H1 (cell line): ENCODE results near the gene SVIL. TPM values are rescaled to one million over a fixed set of nuclear protein-coding genes. Genes with fewer than 3 reads are reported as not detected.

ENCODE experiments used
- CEBPB ChIP-seq: IDR thresholded peaks from 2 replicates; pipeline ENCODE4 v1.6.1; 2012; ENCODE audit warnings: low read depth, low read length
- CHD2 ChIP-seq: IDR thresholded peaks from 2 replicates; pipeline ENCODE4 v1.6.1; 2012; ENCODE audit warnings: low read length, improper control_type of control experiment
- HDAC6 ChIP-seq: IDR thresholded peaks from one replicate; pipeline ENCODE4 v1.7.1; 2012; ENCODE audit warnings: low read depth, mild to moderate bottlenecking, inconsistent platforms, low read length, moderate library complexity
- JUN ChIP-seq: IDR thresholded peaks from 2 replicates; pipeline ENCODE4 v1.6.1; 2011; ENCODE audit warnings: low read depth, mild to moderate bottlenecking, improper control_type of control experiment, low read length
- SP2 ChIP-seq: IDR thresholded peaks from 2 replicates; pipeline ENCODE4 v1.6.1; 2012; ENCODE audit warnings: mild to moderate bottlenecking, low read length, inconsistent platforms
- YY1 ChIP-seq: IDR thresholded peaks from 2 replicates; pipeline ENCODE4 v1.6.1; 2011; ENCODE audit warnings: low read depth, mild to moderate bottlenecking, low read length
- polyA plus RNA-seq, 7 experiments: library from polyadenylated mRNA; depleted of rRNA in 3 of 7; stranded (reverse) in 5 of 7; unstranded in 2 of 7; fragments of >200 nt in 5 of 7; fragments of 200-250 nt in 2 of 7; gene quantifications; 1 replicate in 5 of 7; 2 replicates in 1 of 7; 4 replicates in 1 of 7; pipeline versions ENCODE4 v1.2.1 to v1.2.3, GENCODE V29; 2011 to 2013; ENCODE audit warnings: missing spikeins in 2 of 7, mixed read lengths in 2 of 7
- total RNA-seq: library from RNA; stranded (reverse); fragmentation: NEBNext Ultra II Directional; extraction: Animal tissue kit (Norgen Biotek cat#: 25700); gene quantifications from 2 replicates; pipeline ENCODE4 v1.2.1, GENCODE V29; 2021
- TF ChIP-seq, protein P1 (sequence below): fragments of 300-600 bp; sonication (generic); IDR thresholded peaks from 2 replicates; pipeline ENCODE4 v1.7.1; 2012; ENCODE audit warnings: low read length, moderate library complexity, mild to moderate bottlenecking, inconsistent platforms; ENCODE audit not compliant: insufficient replicate concordance

SVIL gene
- total and polyA plus RNA-seq, 2 of the 8 experiments (the other 6 are each of a cell fraction or from before 2014, with no cell fraction given), result 4.7 to 15.4 TPM

DNA sequence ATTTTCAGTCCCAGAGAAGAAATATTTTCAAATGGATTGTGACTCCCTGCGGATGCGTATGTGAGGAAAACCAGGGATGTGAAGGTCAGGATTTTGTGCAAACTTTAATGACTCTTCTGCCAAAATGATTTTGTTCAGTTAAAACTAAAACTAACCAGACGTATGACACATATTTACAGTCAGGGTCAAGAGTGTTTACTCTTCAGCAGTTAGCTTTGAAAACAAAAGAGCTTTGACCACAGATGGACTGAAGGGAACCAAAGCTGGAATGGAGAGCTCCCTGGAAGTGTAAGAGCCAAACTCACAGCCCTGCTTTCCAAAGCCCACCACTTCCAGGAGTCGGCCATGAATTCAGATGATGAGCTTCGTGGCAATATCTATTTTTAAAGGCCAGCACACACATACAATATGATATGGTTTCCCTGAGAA is 15.5 kb downstream of the SVIL start (continued):
- no peak for TF ChIP-seq CEBPB
- no peak for TF ChIP-seq YY1
- TF ChIP-seq, protein P1, sequence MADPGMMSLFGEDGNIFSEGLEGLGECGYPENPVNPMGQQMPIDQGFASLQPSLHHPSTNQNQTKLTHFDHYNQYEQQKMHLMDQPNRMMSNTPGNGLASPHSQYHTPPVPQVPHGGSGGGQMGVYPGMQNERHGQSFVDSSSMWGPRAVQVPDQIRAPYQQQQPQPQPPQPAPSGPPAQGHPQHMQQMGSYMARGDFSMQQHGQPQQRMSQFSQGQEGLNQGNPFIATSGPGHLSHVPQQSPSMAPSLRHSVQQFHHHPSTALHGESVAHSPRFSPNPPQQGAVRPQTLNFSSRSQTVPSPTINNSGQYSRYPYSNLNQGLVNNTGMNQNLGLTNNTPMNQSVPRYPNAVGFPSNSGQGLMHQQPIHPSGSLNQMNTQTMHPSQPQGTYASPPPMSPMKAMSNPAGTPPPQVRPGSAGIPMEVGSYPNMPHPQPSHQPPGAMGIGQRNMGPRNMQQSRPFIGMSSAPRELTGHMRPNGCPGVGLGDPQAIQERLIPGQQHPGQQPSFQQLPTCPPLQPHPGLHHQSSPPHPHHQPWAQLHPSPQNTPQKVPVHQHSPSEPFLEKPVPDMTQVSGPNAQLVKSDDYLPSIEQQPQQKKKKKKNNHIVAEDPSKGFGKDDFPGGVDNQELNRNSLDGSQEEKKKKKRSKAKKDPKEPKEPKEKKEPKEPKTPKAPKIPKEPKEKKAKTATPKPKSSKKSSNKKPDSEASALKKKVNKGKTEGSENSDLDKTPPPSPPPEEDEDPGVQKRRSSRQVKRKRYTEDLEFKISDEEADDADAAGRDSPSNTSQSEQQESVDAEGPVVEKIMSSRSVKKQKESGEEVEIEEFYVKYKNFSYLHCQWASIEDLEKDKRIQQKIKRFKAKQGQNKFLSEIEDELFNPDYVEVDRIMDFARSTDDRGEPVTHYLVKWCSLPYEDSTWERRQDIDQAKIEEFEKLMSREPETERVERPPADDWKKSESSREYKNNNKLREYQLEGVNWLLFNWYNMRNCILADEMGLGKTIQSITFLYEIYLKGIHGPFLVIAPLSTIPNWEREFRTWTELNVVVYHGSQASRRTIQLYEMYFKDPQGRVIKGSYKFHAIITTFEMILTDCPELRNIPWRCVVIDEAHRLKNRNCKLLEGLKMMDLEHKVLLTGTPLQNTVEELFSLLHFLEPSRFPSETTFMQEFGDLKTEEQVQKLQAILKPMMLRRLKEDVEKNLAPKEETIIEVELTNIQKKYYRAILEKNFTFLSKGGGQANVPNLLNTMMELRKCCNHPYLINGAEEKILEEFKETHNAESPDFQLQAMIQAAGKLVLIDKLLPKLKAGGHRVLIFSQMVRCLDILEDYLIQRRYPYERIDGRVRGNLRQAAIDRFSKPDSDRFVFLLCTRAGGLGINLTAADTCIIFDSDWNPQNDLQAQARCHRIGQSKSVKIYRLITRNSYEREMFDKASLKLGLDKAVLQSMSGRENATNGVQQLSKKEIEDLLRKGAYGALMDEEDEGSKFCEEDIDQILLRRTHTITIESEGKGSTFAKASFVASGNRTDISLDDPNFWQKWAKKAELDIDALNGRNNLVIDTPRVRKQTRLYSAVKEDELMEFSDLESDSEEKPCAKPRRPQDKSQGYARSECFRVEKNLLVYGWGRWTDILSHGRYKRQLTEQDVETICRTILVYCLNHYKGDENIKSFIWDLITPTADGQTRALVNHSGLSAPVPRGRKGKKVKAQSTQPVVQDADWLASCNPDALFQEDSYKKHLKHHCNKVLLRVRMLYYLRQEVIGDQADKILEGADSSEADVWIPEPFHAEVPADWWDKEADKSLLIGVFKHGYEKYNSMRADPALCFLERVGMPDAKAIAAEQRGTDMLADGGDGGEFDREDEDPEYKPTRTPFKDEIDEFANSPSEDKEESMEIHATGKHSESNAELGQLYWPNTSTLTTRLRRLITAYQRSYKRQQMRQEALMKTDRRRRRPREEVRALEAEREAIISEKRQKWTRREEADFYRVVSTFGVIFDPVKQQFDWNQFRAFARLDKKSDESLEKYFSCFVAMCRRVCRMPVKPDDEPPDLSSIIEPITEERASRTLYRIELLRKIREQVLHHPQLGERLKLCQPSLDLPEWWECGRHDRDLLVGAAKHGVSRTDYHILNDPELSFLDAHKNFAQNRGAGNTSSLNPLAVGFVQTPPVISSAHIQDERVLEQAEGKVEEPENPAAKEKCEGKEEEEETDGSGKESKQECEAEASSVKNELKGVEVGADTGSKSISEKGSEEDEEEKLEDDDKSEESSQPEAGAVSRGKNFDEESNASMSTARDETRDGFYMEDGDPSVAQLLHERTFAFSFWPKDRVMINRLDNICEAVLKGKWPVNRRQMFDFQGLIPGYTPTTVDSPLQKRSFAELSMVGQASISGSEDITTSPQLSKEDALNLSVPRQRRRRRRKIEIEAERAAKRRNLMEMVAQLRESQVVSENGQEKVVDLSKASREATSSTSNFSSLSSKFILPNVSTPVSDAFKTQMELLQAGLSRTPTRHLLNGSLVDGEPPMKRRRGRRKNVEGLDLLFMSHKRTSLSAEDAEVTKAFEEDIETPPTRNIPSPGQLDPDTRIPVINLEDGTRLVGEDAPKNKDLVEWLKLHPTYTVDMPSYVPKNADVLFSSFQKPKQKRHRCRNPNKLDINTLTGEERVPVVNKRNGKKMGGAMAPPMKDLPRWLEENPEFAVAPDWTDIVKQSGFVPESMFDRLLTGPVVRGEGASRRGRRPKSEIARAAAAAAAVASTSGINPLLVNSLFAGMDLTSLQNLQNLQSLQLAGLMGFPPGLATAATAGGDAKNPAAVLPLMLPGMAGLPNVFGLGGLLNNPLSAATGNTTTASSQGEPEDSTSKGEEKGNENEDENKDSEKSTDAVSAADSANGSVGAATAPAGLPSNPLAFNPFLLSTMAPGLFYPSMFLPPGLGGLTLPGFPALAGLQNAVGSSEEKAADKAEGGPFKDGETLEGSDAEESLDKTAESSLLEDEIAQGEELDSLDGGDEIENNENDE, result no peak
- no peak for TF ChIP-seq HDAC6
- TF ChIP-seq SP2, result no peak
- TF ChIP-seq CHD2, result no peak
- no peak for TF ChIP-seq JUN
